OCI-LY3 (cell line): ENCODE data around the gene ACKR4.

Experiments
- EZH2phosphoT487 ChIP-seq: fragments of 200-600 bp; shearing (Covaris generic); IDR thresholded peaks from 2 replicates; pipeline ENCODE4 v1.6.1; 2018; ENCODE audit warnings: antibody characterized with exemption, mixed run types, low read depth
- TF ChIP-seq, protein P1 (sequence below): fragments of 200-600, 300-600 bp; sonication (generic); IDR thresholded peaks from 2 replicates; pipeline ENCODE4 v1.5.1; 2014; ENCODE audit warnings: antibody characterized with exemption, low read length, low read depth

- TF ChIP-seq, protein P1, sequence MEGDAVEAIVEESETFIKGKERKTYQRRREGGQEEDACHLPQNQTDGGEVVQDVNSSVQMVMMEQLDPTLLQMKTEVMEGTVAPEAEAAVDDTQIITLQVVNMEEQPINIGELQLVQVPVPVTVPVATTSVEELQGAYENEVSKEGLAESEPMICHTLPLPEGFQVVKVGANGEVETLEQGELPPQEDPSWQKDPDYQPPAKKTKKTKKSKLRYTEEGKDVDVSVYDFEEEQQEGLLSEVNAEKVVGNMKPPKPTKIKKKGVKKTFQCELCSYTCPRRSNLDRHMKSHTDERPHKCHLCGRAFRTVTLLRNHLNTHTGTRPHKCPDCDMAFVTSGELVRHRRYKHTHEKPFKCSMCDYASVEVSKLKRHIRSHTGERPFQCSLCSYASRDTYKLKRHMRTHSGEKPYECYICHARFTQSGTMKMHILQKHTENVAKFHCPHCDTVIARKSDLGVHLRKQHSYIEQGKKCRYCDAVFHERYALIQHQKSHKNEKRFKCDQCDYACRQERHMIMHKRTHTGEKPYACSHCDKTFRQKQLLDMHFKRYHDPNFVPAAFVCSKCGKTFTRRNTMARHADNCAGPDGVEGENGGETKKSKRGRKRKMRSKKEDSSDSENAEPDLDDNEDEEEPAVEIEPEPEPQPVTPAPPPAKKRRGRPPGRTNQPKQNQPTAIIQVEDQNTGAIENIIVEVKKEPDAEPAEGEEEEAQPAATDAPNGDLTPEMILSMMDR: no peak
- no peak for TF ChIP-seq EZH2phosphoT487
Observed at GRCh38 chr3:132569580-132569979, 27.5 kb upstream of the ACKR4 start.
